ENCODE results near the gene TBC1D17. TPM values are rescaled to one million over a fixed set of nuclear protein-coding genes. Genes with fewer than 3 reads are reported as not detected.
A peak's percentile ranks its signal among the peaks of the same experiment; 100 is the strongest.

The TBC1D17 gene
- total and polyA plus RNA-seq, 2 of the 13 experiments (the other 11 are each of a cell fraction or from before 2014, with no cell fraction given) = 9.7 to 16.9 TPM

GRCh38 chr19:49869009-49869483, 8.5 kb upstream of the TBC1D17 start (continued):
- TF ChIP-seq ZBTB46 (CRISPR knock-in tag; IDR thresholded peaks at IDR 0.05; ENCODE audit: borderline replicate concordance) (peak; percentile 68; the same call in 1 of the 2 replicates), ZNF737 (CRISPR knock-in tag; IDR thresholded peaks at IDR 0.05; ENCODE audit: borderline replicate concordance) (no peak), AGO2 (optimal IDR thresholded peaks at IDR 0.05; ENCODE audit: low read depth, low read length) (peak; percentile 69), MAZ (IDR thresholded peaks at IDR 0.05; ENCODE audit: borderline replicate concordance, low read depth, low read length) (peak; percentile 76; the same call in 1 of the 2 replicates), MAZ (CRISPR knock-in tag; IDR thresholded peaks at IDR 0.05; ENCODE audit: low read depth) (no peak), PATZ1 (CRISPR knock-in tag; IDR thresholded peaks at IDR 0.05) (peak; percentile 78), ZBTB2 (CRISPR knock-in tag; IDR thresholded peaks at IDR 0.05; ENCODE audit: low read depth) (0 out of 2 replicates have a peak, but pooled peaks have one; percentile 27), PHF8 (CRISPR knock-in tag; IDR thresholded peaks at IDR 0.05) (no peak), POLR2A (IDR thresholded peaks at IDR 0.05; ENCODE audit: insufficient read depth in 1 of 2, low read depth in 2 of 2, low read length in 2 of 2) (peak in 1 of 2 experiments; percentile 37; a peak in 1 of 4 replicates), ZZZ3 (CRISPR knock-in tag; IDR thresholded peaks at IDR 0.05; ENCODE audit: borderline replicate concordance) (no peak), PCBP1 (IDR thresholded peaks at IDR 0.05; ENCODE audit: borderline replicate concordance, low read depth, low read length) (0 out of 2 replicates have a peak, but pooled peaks have one; percentile 23), FOXJ3 (CRISPR knock-in tag; IDR thresholded peaks at IDR 0.05; ENCODE audit: borderline replicate concordance) (no peak), ZNF460 (CRISPR knock-in tag; IDR thresholded peaks at IDR 0.05; ENCODE audit: borderline replicate concordance) (no peak), HDAC1 (CRISPR knock-in tag; IDR thresholded peaks at IDR 0.05) (peak; percentile 11; the same call in 1 of the 2 replicates), REL (CRISPR knock-in tag; conservative IDR thresholded peaks at IDR 0.05) (0 out of 2 replicates have a peak, but pooled peaks have one; percentile 52), ZNF605 (CRISPR knock-in tag; IDR thresholded peaks at IDR 0.05) (peak; percentile 11; the same call in 1 of the 2 replicates), TGIF2 (CRISPR knock-in tag; IDR thresholded peaks at IDR 0.05) (0 out of 2 replicates have a peak, but pooled peaks have one; percentile 41), PRDM10 (CRISPR knock-in tag; IDR thresholded peaks at IDR 0.05; ENCODE audit: low read depth) (peak; percentile 87), ZNF510 (CRISPR knock-in tag; IDR thresholded peaks at IDR 0.05; ENCODE audit: low read depth) (0 out of 2 replicates have a peak, but pooled peaks have one; percentile 56), GATA4 (IDR thresholded peaks at IDR 0.05; ENCODE audit: borderline replicate concordance, low read depth) (no peak), MTA1 (CRISPR knock-in tag; IDR thresholded peaks at IDR 0.05; ENCODE audit: borderline replicate concordance) (peak; percentile 38; the same call in 1 of the 2 replicates)
